Right atrium auricular region (tissue), 2 donors: ENCODE results near the gene ARGLU1. TPM values are rescaled to one million over a fixed set of nuclear protein-coding genes. Genes with fewer than 3 reads are reported as not detected.

Experiments
- DNase-seq: peaks from one replicate; pipeline ENCODE4 v3.0.0-alpha.2; 2019; ENCODE audit warnings: low spot score
- H3K27ac ChIP-seq, 2 donors: fragments of 200-600 bp; sonication (generic); 1 replicate in 1 of 2; 2 replicates in 1 of 2; pipeline ENCODE4 v1.5.1; 2016 to 2019
- H3K27me3 ChIP-seq, 2 donors: fragments of 200-600 bp; sonication (generic); one replicate each; pipeline versions ENCODE4 v1.5.1 to v1.6.0; 2017 to 2019
- H3K36me3 ChIP-seq: fragments of 200-600 bp; sonication (generic); one replicate; pipeline ENCODE4 v1.5.1; 2016
- H3K4me1 ChIP-seq, 2 donors: fragments of 200-600 bp; sonication (generic); one replicate each; pipeline versions ENCODE4 v1.5.1 to v1.6.0; 2017 to 2019
- H3K4me3 ChIP-seq, 2 donors: fragments of 200-600 bp; sonication (generic); 1 replicate in 1 of 2; 2 replicates in 1 of 2; pipeline ENCODE4 v1.5.1; 2017 to 2019; ENCODE audit warnings: mild to moderate bottlenecking in 1 of 2, moderate library complexity in 1 of 2
- H3K9me3 ChIP-seq, 2 donors: fragments of 200-600 bp; sonication (generic); one replicate each; pipeline ENCODE4 v1.5.1; 2019
- CTCF ChIP-seq, 2 donors: fragments of 200-600 bp; sonication (generic); IDR thresholded peaks; one replicate each; pipeline ENCODE4 v1.5.1; 2019; ENCODE audit warnings: antibody characterized with exemption in 2 of 2
- total RNA-seq, 2 donors: library from RNA; depleted of rRNA; stranded (reverse); fragments of >200 nt; gene quantifications; one replicate each; pipeline ENCODE4 v1.1.0, GENCODE V29; 2016

Gene ARGLU1
- total RNA-seq, 2 donors from 2014 or later: 26.1 to 39.9 TPM

GRCh38 chr13:106533943-106534638 is 33.8 kb downstream of the ARGLU1 start:
- H3K9me3 ChIP-seq: no peaks in the 10 kb centered on the region
- peak overlapping the region; percentile 42 to 83 for H3K27ac ChIP-seq
- H3K4me3 ChIP-seq: peak overlapping the region; percentile 56 to 72
- peaks cover 0 to 32% of the 10 kb centered on the region in 2 donors for H3K4me1 ChIP-seq
- no peaks in the 10 kb centered on the region for H3K27me3 ChIP-seq
- DNase-seq: no peak
- TF ChIP-seq CTCF (IDR thresholded peaks at IDR 0.05): no peak
- H3K36me3 ChIP-seq: no peaks in the 10 kb centered on the region

DNA sequence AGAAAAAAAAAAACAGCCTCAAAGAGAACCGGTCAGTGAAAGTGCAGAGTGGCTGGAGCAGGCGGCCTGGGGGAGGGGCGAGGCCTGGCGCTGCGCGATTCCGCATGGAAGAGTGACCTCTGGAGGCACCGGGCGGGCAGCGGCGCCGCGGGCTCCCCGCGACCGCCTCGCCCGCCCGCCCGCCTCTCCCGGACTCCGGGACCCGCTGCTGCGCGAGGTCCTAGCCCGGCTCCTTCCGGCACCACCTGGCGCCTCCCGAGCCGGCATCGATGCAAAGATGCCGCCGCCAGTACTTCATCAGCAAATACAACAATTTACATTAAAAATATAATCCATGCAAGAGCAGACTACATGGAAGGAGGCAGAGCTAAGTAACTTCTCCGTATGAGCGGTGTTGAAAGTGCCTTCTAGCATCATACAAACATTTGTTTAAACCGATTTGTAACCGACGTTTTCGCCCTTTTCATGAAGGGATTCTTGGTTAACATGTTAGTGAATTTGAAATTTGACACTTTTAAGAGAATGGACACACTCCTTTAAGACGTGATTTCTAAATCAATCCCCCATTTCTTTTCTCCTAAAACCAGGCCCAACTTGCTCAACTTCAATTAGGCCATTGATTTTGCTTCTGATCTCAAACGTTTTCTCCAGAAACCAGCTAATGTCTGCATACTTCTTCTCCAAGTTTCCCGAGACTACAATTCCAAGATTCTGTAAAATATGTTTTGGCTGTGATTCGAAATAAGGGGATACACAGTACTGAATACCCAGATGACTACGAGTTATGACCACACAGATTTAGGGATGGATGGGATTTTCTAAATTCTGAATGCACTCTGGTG is 34.6 kb downstream of the ARGLU1 start:
- H3K4me3 ChIP-seq: peak overlapping the region; percentile 56 to 72
- H3K27ac ChIP-seq: peak overlapping the region; percentile 42 to 83
- H3K27me3 ChIP-seq: no peaks in the 10 kb centered on the region
- no peaks in the 10 kb centered on the region for H3K9me3 ChIP-seq
- DNase-seq: peak; percentile 85
- H3K36me3 ChIP-seq: no peaks in the 10 kb centered on the region
- TF ChIP-seq CTCF (IDR thresholded peaks at IDR 0.05): peak; percentile 32 to 87
- peaks cover 0 to 32% of the 10 kb centered on the region in 2 donors for H3K4me1 ChIP-seq

GRCh38 chr13:106532111-106532929 is 35.6 kb downstream of the ARGLU1 start:
- peak overlapping the region; percentile 4 to 72 for H3K4me3 ChIP-seq
- no peak for DNase-seq
- H3K36me3 ChIP-seq: no peaks in the 10 kb centered on the region
- peaks cover 0 to 32% of the 10 kb centered on the region in 2 donors for H3K4me1 ChIP-seq
- TF ChIP-seq CTCF (IDR thresholded peaks at IDR 0.05): no peak
- H3K27ac ChIP-seq: peak overlapping the region; percentile 1 to 83
- H3K27me3 ChIP-seq: no peaks in the 10 kb centered on the region
- no peaks in the 10 kb centered on the region for H3K9me3 ChIP-seq

- no peak for DNase-seq
- Histone ChIP-seq H3K4me1 (peaks cover 0 to 25% of the 10 kb centered on the region in 2 donors), H3K27me3 (no peaks in the 10 kb centered on the region), H3K27ac (no peak overlapping the region), H3K36me3 (no peaks in the 10 kb centered on the region), H3K9me3 (no peaks in the 10 kb centered on the region), H3K4me3 (peak overlapping the region in 1 of 2 donors; percentile 72)
- no peak for TF ChIP-seq CTCF (IDR thresholded peaks at IDR 0.05)
Measured at GRCh38 chr13:106530980-106531481, 36.9 kb downstream of the ARGLU1 start.

GRCh38 chr13:106530171-106530851 is 37.6 kb downstream of the ARGLU1 start:
- TF ChIP-seq CTCF (IDR thresholded peaks at IDR 0.05): no peak
- H3K27me3 ChIP-seq: no peaks in the 10 kb centered on the region
- peaks cover 0 to 22% of the 10 kb centered on the region in 2 donors for H3K4me1 ChIP-seq
- DNase-seq: no peak
- peak overlapping the region in 1 of 2 donors; percentile 72 for H3K4me3 ChIP-seq
- H3K27ac ChIP-seq: peak overlapping the region in 1 of 2 donors; percentile 44
- H3K36me3 ChIP-seq: no peaks in the 10 kb centered on the region
- H3K9me3 ChIP-seq: no peaks in the 10 kb centered on the region
